AG04449 (cell line): ENCODE data around the gene PABPN1.

Experiments used
- CTCF ChIA-PET: fragments of 350-600 bp; formaldehyde crosslinking; extraction: SDS; loops from one replicate; lab custom pipeline; 2021; ENCODE audit warnings: antibody characterized with exemption; lab: Yijun Ruan, JAX
- POLR2A ChIA-PET: fragments of 400-600, 350-600 bp; formaldehyde crosslinking; extraction: SDS; loops from one replicate; lab custom pipeline; 2020; ENCODE audit warnings: antibody characterized with exemption, inconsistent platforms; lab: Yijun Ruan, JAX
- DNase-seq: peaks from one replicate; pipeline ENCODE4 v3.0.0-alpha.2; 2010; ENCODE audit warnings: low read depth, low spot score
- H3K4me3 ChIP-seq: 2 replicates; pipeline ENCODE4 v1.5.1; 2011; ENCODE audit warnings: low read depth, mild to moderate bottlenecking, control low read depth, low read length
- TF ChIP-seq, protein P1 (sequence below): IDR thresholded peaks from one replicate; pipeline ENCODE4 v1.5.1; 2011; ENCODE audit warnings: mild to moderate bottlenecking, moderate library complexity, low read length, control low read depth, inconsistent platforms; ENCODE audit not compliant: insufficient read depth; ENCODE audit errors: missing control alignments

The PABPN1 gene

DNA sequence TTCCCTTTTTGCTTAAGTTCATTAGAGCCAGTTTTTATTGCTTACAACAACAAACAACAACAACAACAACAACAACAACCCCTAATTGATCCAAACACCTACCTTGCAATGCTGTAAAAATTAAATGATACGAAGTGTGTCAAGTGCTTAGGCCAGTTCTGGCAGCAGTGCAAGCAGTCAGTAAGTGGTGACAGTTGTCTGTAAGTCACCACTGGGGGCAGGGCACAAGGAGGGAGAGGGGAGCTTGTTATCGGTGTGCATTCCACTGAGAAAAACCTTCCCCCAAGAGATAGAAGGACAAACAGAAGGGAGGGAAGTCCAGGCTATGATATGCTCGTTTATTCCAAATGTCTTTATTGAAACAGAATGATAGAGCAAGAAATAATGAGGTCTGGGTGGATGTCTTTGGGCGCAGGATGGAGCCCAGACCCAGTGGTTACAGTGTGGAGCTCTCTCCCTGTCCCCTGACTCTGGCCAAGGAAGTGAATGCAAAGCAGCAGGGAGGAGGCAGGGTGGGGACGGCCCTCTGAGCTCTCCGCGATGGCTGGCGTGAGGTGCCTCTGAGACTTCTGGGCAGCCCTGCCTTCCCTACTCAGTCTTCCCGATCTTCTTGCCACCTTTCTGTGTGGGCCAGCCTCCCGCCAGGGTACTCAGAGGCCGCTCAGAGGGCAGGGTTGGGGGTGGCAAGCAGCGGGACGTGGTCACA lies 24.9 kb downstream of the PABPN1 start:
- TF ChIP-seq, protein P1, sequence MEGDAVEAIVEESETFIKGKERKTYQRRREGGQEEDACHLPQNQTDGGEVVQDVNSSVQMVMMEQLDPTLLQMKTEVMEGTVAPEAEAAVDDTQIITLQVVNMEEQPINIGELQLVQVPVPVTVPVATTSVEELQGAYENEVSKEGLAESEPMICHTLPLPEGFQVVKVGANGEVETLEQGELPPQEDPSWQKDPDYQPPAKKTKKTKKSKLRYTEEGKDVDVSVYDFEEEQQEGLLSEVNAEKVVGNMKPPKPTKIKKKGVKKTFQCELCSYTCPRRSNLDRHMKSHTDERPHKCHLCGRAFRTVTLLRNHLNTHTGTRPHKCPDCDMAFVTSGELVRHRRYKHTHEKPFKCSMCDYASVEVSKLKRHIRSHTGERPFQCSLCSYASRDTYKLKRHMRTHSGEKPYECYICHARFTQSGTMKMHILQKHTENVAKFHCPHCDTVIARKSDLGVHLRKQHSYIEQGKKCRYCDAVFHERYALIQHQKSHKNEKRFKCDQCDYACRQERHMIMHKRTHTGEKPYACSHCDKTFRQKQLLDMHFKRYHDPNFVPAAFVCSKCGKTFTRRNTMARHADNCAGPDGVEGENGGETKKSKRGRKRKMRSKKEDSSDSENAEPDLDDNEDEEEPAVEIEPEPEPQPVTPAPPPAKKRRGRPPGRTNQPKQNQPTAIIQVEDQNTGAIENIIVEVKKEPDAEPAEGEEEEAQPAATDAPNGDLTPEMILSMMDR, result no peak
- H3K4me3 ChIP-seq, result no peak overlapping the region
- no peak for DNase-seq
- ChIA-PET CTCF (interaction anchor here (1.2 to 2.6 kb wide), 10 partner anchors 8 to 37 kb away, joined by 3 to 12 read pairs (median 7); no protein-coding TSS in a partner anchor), POLR2A (interaction anchor here (0.7 kb wide), 1 partner anchor 9 kb away, joined by 3 read pairs; no protein-coding TSS in a partner anchor)

DNA sequence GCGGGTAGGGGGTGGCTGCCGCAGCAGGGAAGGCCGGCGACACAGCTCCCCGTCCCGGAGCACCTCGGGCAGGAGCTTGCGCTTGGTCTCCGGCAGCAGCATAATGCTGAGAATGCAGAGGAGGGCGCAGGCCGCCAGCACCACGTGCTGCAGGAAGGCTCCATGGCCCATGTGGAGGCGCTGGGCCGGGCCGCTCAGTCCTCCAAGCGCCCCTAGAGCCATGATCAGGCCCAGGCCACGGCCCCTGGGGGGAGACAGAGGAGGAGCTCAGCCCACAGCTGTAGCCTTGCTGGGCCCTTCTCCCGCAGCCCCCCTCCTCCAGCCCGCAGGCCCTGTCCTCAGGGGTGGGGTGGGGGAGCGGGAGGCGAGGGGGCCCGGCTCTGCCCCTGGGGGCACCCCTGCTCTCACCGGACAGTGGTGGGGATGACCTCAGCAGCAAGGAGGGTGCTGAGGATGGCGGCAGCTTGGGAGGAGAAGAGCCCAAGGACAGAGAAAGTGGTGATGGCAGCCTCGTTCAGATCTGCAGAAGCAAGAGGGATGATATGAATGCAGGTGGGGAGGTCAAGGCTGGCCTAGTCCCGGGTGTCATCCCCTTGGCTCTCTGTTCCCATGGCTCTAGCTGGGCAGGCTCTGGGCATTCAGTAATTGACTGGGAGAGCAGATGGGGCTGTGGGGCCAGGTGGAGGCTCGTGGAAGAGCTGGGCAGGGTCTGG lies 25.6 kb downstream of the PABPN1 start:
- TF ChIP-seq, protein P1, result no peak
- no peak overlapping the region for H3K4me3 ChIP-seq
- ChIA-PET POLR2A (interaction anchor here (0.7 kb wide), 1 partner anchor 8 kb away, joined by 3 read pairs; no protein-coding TSS in a partner anchor), CTCF (interaction anchor here (1.2 to 2.6 kb wide), 4 partner anchors 11 to 17 kb away, joined by 3 to 11 read pairs (median 7); no protein-coding TSS in a partner anchor)
- DNase-seq, result no peak

DNA sequence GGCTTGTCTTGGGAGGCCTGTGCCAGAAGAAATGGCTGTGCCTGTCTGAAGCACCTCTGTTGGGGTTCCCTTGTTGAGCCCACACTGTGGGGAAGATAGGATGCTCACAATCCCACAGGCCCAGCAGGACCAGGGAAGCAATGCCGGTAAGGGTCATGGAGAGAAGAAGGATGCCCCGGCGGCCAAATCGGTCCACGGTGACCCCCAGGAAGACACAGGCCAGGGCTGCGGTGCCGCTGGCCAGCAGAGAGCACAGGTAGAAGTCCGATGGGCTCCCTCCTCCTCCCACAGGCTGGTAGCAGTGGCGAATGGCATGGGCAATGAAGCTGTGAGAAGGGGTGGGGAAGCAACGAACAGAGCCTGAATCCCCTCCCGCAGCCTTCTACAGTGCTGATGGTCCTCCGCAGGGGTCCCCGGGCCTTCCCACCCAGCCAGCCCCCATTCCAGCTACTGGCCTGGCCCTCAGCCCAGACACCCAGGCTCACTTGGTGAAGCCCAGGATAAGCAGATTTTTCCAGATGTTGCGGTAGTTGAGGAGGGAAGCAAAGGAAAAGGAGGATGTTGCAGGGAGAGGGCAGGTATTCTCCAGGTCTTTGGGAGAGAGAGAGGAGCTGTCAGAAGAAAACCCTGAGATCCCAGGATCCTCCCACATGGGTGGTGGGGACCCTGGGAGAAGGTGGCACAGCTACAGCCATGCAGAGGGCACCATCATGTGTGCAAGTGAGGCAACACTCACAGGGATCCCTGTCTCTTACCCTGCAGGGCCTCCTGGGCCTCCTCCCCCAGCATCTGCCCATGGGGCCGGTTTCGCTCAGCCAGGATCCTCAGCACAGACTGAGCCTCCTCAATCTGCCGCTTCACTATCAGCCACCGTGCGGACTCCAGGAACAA lies 26.4 kb downstream of the PABPN1 start:
- ChIA-PET POLR2A (interaction anchor here (0.7 kb wide), 1 partner anchor 391 kb away, joined by 3 read pairs; the partner anchor contains the start of gene HAUS4), CTCF (interaction anchor here (1.2 kb wide), 1 partner anchor 11 kb away, joined by 3 read pairs; no protein-coding TSS in a partner anchor)
- no peak overlapping the region for H3K4me3 ChIP-seq
- no peak for DNase-seq
- TF ChIP-seq, protein P1, result no peak

DNA sequence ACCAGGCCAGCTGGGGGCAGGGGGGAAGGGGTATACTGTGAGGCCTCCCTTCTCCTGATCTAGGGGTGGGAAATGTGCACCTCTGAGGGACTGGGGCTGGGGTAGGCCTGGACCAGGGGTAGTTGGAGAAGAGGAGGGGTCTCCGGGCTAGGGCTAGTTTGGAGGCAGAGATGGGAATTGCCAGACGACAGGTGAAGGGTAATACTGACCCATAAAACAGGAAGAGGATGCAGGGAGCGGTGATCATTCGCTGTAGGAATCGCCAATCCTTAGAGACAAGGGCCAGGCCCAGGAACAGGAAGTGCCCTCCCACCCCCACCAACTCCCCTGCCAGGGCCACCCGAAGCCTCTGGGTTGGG lies 27.0 kb downstream of the PABPN1 start:
- no peak for DNase-seq
- TF ChIP-seq, protein P1, result no peak
- POLR2A ChIA-PET, result interaction anchor here (0.7 kb wide), 1 partner anchor 391 kb away, joined by 3 read pairs; the partner anchor contains the start of gene HAUS4
- no peak overlapping the region for H3K4me3 ChIP-seq
- CTCF ChIA-PET, result no interaction called here

DNA sequence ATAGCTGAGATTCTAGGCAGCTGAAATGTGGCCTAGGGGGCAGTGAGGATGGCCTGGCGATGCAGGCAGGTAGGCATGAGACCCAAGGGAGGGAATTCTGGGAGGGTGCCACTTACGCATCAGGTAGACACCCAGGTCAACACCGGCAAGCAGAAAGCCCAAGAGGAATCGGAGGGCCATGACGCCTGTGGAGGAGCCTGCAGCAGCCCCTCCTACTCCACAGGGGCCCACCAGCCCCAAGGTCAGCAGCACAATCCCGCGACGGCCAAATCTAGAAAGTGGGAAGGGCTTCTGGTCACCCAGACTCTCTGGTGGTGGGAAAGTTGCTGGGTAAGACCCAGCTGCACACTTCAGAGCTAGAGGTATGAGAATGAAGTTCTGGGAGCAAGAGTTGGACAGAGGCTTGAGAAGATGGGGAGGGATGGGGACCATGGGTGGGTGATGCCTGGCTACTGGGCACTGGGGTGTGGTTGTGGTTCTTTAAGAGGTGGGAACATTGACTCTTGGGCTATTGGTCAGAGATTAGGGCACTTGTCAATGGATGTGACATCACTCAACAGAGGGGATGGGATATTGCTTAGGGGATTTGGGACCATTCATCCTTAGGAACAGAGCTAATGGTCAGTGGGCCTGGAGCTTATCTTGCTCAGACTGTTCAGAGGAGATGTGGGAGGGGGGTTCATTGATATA lies 28.0 kb downstream of the PABPN1 start:
- TF ChIP-seq, protein P1, result no peak
- no peak overlapping the region for H3K4me3 ChIP-seq
- ChIA-PET POLR2A (no interaction called here), CTCF (interaction anchor here (0.7 kb wide), 1 partner anchor 31 kb away, joined by 3 read pairs; no protein-coding TSS in a partner anchor)
- no peak for DNase-seq
